GM12878 (cell line): ENCODE measurements around the gene DCAF8. TPM values are rescaled to one million over a fixed set of nuclear protein-coding genes. Genes with fewer than 3 reads are reported as not detected.

Source experiments
- ATAC-seq: fragments of 200-7000 bp; cut with Tn5 transposase; 3 replicates; pipeline ENCODE4 v1.9.1; 2020; ENCODE audit warnings: mild to moderate bottlenecking, moderate library complexity
- BruUV-seq: library from RNA; stranded (reverse); fragments of 400-500 nt; replicated peaks from 2 replicates; lab custom pipeline; 2021; lab: Mats Ljungman, UMichigan
- CTCF ChIA-PET: fragments of 300-600 bp; sonication (Branson Sonifier 250); formaldehyde crosslinking; extraction: SDS; loops from one replicate; lab custom pipeline; 2021; ENCODE audit warnings: inconsistent platforms; lab: Yijun Ruan, JAX
- POLR2A ChIA-PET: fragments of 350-600 bp; formaldehyde crosslinking; extraction: SDS; loops from one replicate; lab custom pipeline; 2021; ENCODE audit warnings: inconsistent platforms; lab: Charles Lee
- RAD21 ChIA-PET: fragments of 300-600 bp; sonication (Branson Sonifier 250); formaldehyde crosslinking; loops from one replicate; lab custom pipeline; 2023; ENCODE audit warnings: antibody characterized with exemption; ENCODE audit not compliant: unreplicated experiment; lab: Charles Lee
- SMC1A ChIA-PET: fragments of 300-600 bp; sonication (Branson Sonifier 250); formaldehyde crosslinking; loops from one replicate; lab custom pipeline; 2023; ENCODE audit not compliant: unreplicated experiment, uncharacterized antibody; lab: Charles Lee
- DNase-seq: peaks from one replicate; pipeline ENCODE4 v3.0.0-alpha.2; 2011; ENCODE audit warnings: low read depth, low spot score
- FAIRE-seq: peaks from 3 replicates; lab custom pipeline; 2011; peaks lifted over from hg19 to GRCh38; lab: Jason Lieb, UNC
- H2AFZ ChIP-seq: 2 replicates; pipeline ENCODE4 v1.6.0; 2011; ENCODE audit warnings: low read depth, low read length, control low read depth; ENCODE audit not compliant: control insufficient read depth
- H3K27ac ChIP-seq: 2 replicates; pipeline ENCODE4 v1.5.1; 2011; ENCODE audit warnings: control low read depth; ENCODE audit not compliant: control insufficient read depth, insufficient read depth
- H3K27me3 ChIP-seq, 2 experiments: replicated peaks in 1 of 2; 2 replicates each; pipeline versions ENCODE4 v1.6.0 to v1.6.1; 2011; ENCODE audit warnings: low read length in 1 of 2; ENCODE audit not compliant: control insufficient read depth in 2 of 2, insufficient read depth in 2 of 2
- H3K36me3 ChIP-seq, 2 experiments: 2 replicates each; pipeline ENCODE4 v1.5.1; 2011; ENCODE audit warnings: low read length in 1 of 2; ENCODE audit not compliant: control insufficient read depth in 2 of 2, insufficient read depth in 2 of 2
- H3K4me1 ChIP-seq: 2 replicates; pipeline ENCODE4 v1.6.1; 2011; ENCODE audit warnings: mild to moderate bottlenecking, low read length, moderate library complexity, mixed read lengths; ENCODE audit not compliant: control insufficient read depth, insufficient read depth
- H3K4me2 ChIP-seq: 2 replicates; pipeline ENCODE4 v1.6.0; 2011; ENCODE audit warnings: control low read depth; ENCODE audit not compliant: control insufficient read depth, insufficient read depth
- H3K4me3 ChIP-seq: fragments of 200-600 bp; sonication (generic); 2 replicates; pipeline ENCODE4 v1.5.1; 2016
- H3K79me2 ChIP-seq: 2 replicates; pipeline ENCODE4 v1.6.0; 2011; ENCODE audit warnings: low read length; ENCODE audit not compliant: control insufficient read depth, insufficient read depth
- H3K9ac ChIP-seq: 2 replicates; pipeline ENCODE4 v1.8.0; 2011; ENCODE audit warnings: low read length, control low read depth, mixed read lengths; ENCODE audit not compliant: control insufficient read depth, insufficient read depth
- H3K9me3 ChIP-seq: replicated peaks from 3 replicates; pipeline ENCODE4 v1.5.1; 2011; ENCODE audit warnings: mild to moderate bottlenecking, low read length; ENCODE audit not compliant: control insufficient read depth, insufficient read depth
- H4K20me1 ChIP-seq: 2 replicates; pipeline ENCODE4 v1.6.0; 2011; ENCODE audit not compliant: control insufficient read depth, insufficient read depth
- EED ChIP-seq: sonication (generic); IDR thresholded peaks from 2 replicates; pipeline ENCODE4 v1.6.1; 2016; ENCODE audit warnings: antibody characterized with exemption, low read depth
- MEF2A ChIP-seq: IDR thresholded peaks from 2 replicates; pipeline ENCODE4 v1.6.1; 2011; ENCODE audit warnings: low read depth, mild to moderate bottlenecking, low read length, moderate library complexity; ENCODE audit not compliant: insufficient read depth
- NBN ChIP-seq: fragments of 450-650 bp; IDR thresholded peaks from 2 replicates; pipeline ENCODE4 v1.6.1; 2016
- NR2C2 ChIP-seq: IDR thresholded peaks from 2 replicates; pipeline ENCODE4 v1.6.1; 2011; ENCODE audit warnings: borderline replicate concordance, low read depth; ENCODE audit not compliant: control insufficient read depth, insufficient read length
- RELA ChIP-seq: fragments of 450-650 bp; IDR thresholded peaks from 2 replicates; pipeline ENCODE4 v1.8.0; 2014; ENCODE audit warnings: borderline replicate concordance; ENCODE audit not compliant: partially characterized antibody
- SMC3 ChIP-seq: IDR thresholded peaks from 2 replicates; pipeline ENCODE4 v1.6.1; 2011; ENCODE audit warnings: low read length, improper control_type of control experiment, borderline replicate concordance
- SP1 ChIP-seq: IDR thresholded peaks from one replicate; pipeline ENCODE4 v1.6.1; 2011; ENCODE audit warnings: low read depth, low read length
- SPI1 ChIP-seq: IDR thresholded peaks from 2 replicates; pipeline ENCODE4 v1.6.1; 2011; ENCODE audit warnings: low read depth, mild to moderate bottlenecking, low read length, moderate library complexity, borderline replicate concordance; ENCODE audit not compliant: insufficient read depth
- SUPT20H ChIP-seq: IDR thresholded peaks from 2 replicates; pipeline ENCODE4 v1.6.1; 2011; ENCODE audit warnings: low read depth, mild to moderate bottlenecking, low read length, moderate library complexity, borderline replicate concordance; ENCODE audit not compliant: control insufficient read depth
- USF1 ChIP-seq: IDR thresholded peaks from 2 replicates; pipeline ENCODE4 v1.6.1; 2011; ENCODE audit warnings: borderline replicate concordance, low read depth, mild to moderate bottlenecking, moderate library complexity, mixed read lengths, low read length; ENCODE audit not compliant: insufficient read depth; ENCODE audit errors: extremely low read length
- ZBED1 ChIP-seq: IDR thresholded peaks from 2 replicates; pipeline ENCODE4 v1.6.1; 2016; ENCODE audit warnings: borderline replicate concordance
- ZNF384 ChIP-seq: IDR thresholded peaks from 2 replicates; pipeline ENCODE4 v1.6.1; 2012; ENCODE audit warnings: low read depth, mild to moderate bottlenecking, low read length, improper control_type of control experiment, borderline replicate concordance
- WGBS: methylation state at CpG from one replicate; pipeline ENCODE4 v1.1.6; 2016; ENCODE audit warnings: low lambda C conversion rate; ENCODE audit not compliant: insufficient replicate concordance, insufficient coverage; ENCODE audit errors: missing lambda C conversion rate; 5-methylcytosine and 5-hydroxymethylcytosine counted together
- in situ Hi-C: fragments of 300-500 bp; cut with MboI; formaldehyde crosslinking; loops from 9 replicates; pipeline ENCODE4 v1.14.3; 2018; ENCODE audit warnings: mixed read lengths
- intact Hi-C: fragments of 100-400 bp; cut with micrococcal nuclease; formaldehyde crosslinking; loops from one replicate; pipeline ENCODE4 v1.14.2; 2022; ENCODE audit not compliant: unreplicated experiment
- polyA plus RNA-seq, 11 experiments: library from polyadenylated mRNA; depleted of rRNA in 4 of 11; unstranded in 6 of 11; stranded (reverse) in 5 of 11; fragments of >200 nt; fragmentation: Nextera tagmentation in 4 of 11; fragmentation: Illumina TruSeq in 1 of 11; extraction: Ambion mirVana in 4 of 11; extraction: Trizol in 1 of 11; gene quantifications; 1 replicate in 1 of 11; 2 replicates in 10 of 11; pipeline versions ENCODE4 v1.2.1 to v1.2.3, GENCODE V29; 2011 to 2016; ENCODE audit warnings: inconsistent platforms in 2 of 11, missing spikeins in 2 of 11, low read depth in 1 of 11
- total RNA-seq, 4 experiments: library from RNA; depleted of rRNA in 3 of 4; stranded (reverse); fragments of >200 nt in 3 of 4; fragmentation: Illumina TruSeq in 1 of 4; extraction: Trizol in 1 of 4; gene quantifications; 2 replicates each; pipeline versions ENCODE4 v1.2.1 to v1.2.3, GENCODE V29; 2013 to 2021
- TF ChIP-seq, protein P1 (sequence below): IDR thresholded peaks from 2 replicates; pipeline ENCODE4 v1.6.1; 2011; ENCODE audit warnings: mild to moderate bottlenecking, low read depth, low read length, moderate library complexity; ENCODE audit not compliant: insufficient replicate concordance

DCAF8 gene
- total and polyA plus RNA-seq, 10 of the 15 experiments (the other 5 are each of a cell fraction or from before 2014, with no cell fraction given), result 10.4 to 152 (median 84.6) TPM

DNA sequence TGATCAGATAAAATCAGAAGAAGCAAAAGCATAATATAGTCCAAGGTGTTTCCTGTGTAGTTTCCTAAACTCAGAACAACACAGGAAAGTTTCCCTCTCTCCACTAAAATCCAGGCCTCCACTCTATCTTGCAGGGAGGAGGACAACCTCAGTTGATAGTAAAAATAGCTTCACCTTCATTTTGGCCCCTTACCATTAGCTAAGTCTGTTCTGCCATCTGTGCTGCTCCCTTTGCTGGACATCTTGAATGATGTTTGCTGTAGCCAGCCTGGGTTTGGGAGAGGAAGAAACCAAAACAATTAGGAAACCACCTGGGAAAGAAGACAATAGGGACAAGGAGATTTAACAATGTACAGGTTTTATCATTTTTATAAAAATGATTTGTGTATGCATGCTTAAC, 18.6 kb downstream of the DCAF8 start:
- ATAC-seq (no peak), FAIRE-seq (no peak), DNase-seq (no peak)
- no TSS peak for BruUV-seq
- H3K4me2 ChIP-seq, result no peak overlapping the region
- no peak for TF ChIP-seq SP1
- POLR2A ChIA-PET, result interaction anchor here (0.6 kb wide), 1 partner anchor 42 kb away, joined by 4 read pairs; no protein-coding TSS in a partner anchor
- H3K4me1 ChIP-seq, result no peaks in the 10 kb centered on the region
- CTCF ChIA-PET, result interaction anchor here (0.7 to 7.4 kb wide), 11 partner anchors 9 to 157 kb away, joined by 3 to 116 read pairs (median 5); no protein-coding TSS in a partner anchor
- no peak overlapping the region for H3K4me3 ChIP-seq
- H3K9me3 ChIP-seq, result no peaks in the 10 kb centered on the region
- peaks cover 8 to 9% of the 10 kb centered on the region in 2 experiments for H3K36me3 ChIP-seq
- H3K27me3 ChIP-seq, result no peaks in the 10 kb centered on the region
- H3K27ac ChIP-seq, result no peak overlapping the region
- intact Hi-C loops (no loop called here), in situ Hi-C loops (no loop called here)
- peaks cover 2% of the 10 kb centered on the region for H3K79me2 ChIP-seq
- H4K20me1 ChIP-seq, result no peaks in the 10 kb centered on the region
- RAD21 ChIA-PET, result interaction anchor here (0.7 to 6.3 kb wide), 4 partner anchors 8 to 143 kb away, joined by 3 to 31 read pairs (median 4); no protein-coding TSS in a partner anchor
- H2AFZ ChIP-seq, result no peak overlapping the region
- H3K9ac ChIP-seq, result no peak overlapping the region
- SMC1A ChIA-PET, result interaction anchor here (0.6 to 4.7 kb wide), 13 partner anchors 8 to 143 kb away, joined by 3 to 34 read pairs (median 5); no protein-coding TSS in a partner anchor

DNA sequence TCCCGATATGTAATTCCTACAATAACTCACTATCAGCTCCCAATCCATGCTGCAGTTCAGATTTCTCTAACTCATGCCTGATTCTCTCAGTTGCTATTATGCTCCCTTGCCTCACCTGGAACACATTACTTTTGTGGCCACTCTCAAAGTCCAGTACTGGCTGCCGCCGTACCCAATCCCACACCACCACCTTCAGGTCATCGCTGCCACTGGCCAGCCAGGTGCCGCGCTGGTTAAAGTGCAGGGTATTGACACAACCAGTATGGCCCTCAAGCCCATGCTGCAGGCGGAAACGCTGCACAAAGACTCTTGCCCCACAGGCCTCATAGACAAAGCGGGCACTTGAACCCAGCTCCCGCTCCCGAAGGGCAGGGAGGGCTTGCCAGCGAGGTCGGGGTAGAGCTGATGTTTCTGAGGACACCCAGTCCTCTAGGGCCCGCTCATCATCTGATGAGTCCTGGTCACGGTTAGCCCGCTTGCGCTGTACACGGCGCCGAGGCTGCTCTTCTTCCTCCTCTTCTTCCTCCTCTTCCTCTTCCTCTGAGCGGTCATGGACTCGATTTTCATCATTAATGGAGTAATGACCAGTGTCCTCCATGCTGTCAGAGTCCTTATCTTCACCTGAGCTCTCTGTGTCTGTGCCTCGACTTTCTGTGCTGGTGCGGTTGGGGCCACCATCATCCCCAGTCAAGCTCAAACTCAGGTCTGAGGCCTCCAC, 22.6 kb downstream of the DCAF8 start:
- SMC1A ChIA-PET, result interaction anchor here (0.7 to 5.8 kb wide), 9 partner anchors 10 to 154 kb away, joined by 3 to 19 read pairs (median 6); no protein-coding TSS in a partner anchor
- H3K27ac ChIP-seq, result no peak overlapping the region
- no peak overlapping the region for H2AFZ ChIP-seq
- no peak for ATAC-seq
- peaks cover 4% of the 10 kb centered on the region; the same call in 1 of the 2 replicates for H3K4me1 ChIP-seq
- H3K9ac ChIP-seq, result no peak overlapping the region
- no peaks in the 10 kb centered on the region for H3K27me3 ChIP-seq
- TSS peak; percentile 37 for BruUV-seq
- H4K20me1 ChIP-seq, result no peaks in the 10 kb centered on the region
- H3K9me3 ChIP-seq, result no peaks in the 10 kb centered on the region
- H3K79me2 ChIP-seq, result no peaks in the 10 kb centered on the region; the same call in none of the 2 replicates
- no peak for FAIRE-seq
- H3K4me3 ChIP-seq, result no peak overlapping the region
- no peak for DNase-seq
- intact Hi-C loops (no loop called here), in situ Hi-C loops (no loop called here)
- CTCF ChIA-PET, result interaction anchor here (0.6 to 7.2 kb wide), 10 partner anchors 9 to 138 kb away, joined by 3 to 116 read pairs (median 6); no protein-coding TSS in a partner anchor
- H3K36me3 ChIP-seq, result peaks cover 9 to 23% of the 10 kb centered on the region in 2 experiments
- no peak overlapping the region for H3K4me2 ChIP-seq
- 94% methylated on average over 24 of the region's 24 CpGs for WGBS
- POLR2A ChIA-PET, result no interaction called here
- RAD21 ChIA-PET, result interaction anchor here (2.2 to 6.3 kb wide), 3 partner anchors 12 to 46 kb away, joined by 6 to 31 read pairs (median 8); no protein-coding TSS in a partner anchor
- TF ChIP-seq SPI1, result no peak
- TF ChIP-seq USF1, result no peak
- TF ChIP-seq SUPT20H, result no peak
- TF ChIP-seq EED, result no peak
- no peak for TF ChIP-seq ZBED1
- TF ChIP-seq NBN, result no peak
- no peak for TF ChIP-seq MEF2A
- no peak for TF ChIP-seq SMC3
- TF ChIP-seq RELA, result no peak
- TF ChIP-seq, protein P1, sequence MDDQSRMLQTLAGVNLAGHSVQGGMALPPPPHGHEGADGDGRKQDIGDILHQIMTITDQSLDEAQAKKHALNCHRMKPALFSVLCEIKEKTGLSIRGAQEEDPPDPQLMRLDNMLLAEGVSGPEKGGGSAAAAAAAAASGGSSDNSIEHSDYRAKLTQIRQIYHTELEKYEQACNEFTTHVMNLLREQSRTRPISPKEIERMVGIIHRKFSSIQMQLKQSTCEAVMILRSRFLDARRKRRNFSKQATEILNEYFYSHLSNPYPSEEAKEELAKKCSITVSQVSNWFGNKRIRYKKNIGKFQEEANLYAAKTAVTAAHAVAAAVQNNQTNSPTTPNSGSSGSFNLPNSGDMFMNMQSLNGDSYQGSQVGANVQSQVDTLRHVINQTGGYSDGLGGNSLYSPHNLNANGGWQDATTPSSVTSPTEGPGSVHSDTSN, result no peak
- TF ChIP-seq NR2C2, result no peak
- TF ChIP-seq ZNF384, result no peak
